OCI-LY3 (cell line): Measurements from ENCODE around the gene FGF19.

Experiments
- CTCF ChIP-seq: fragments of 200-600, 300-600 bp; sonication (generic); IDR thresholded peaks from 2 replicates; pipeline ENCODE4 v1.5.1; 2014; ENCODE audit warnings: antibody characterized with exemption, low read length, low read depth
- EZH2phosphoT487 ChIP-seq: fragments of 200-600 bp; shearing (Covaris generic); IDR thresholded peaks from 2 replicates; pipeline ENCODE4 v1.6.1; 2018; ENCODE audit warnings: antibody characterized with exemption, mixed run types, low read depth

- TF ChIP-seq CTCF (no peak), EZH2phosphoT487 (no peak)
Measured at GRCh38 chr11:69663326-69663725, 40.5 kb downstream of the FGF19 start.
